ENCODE measurements around the gene USP15. TPM values are rescaled to one million over a fixed set of nuclear protein-coding genes. Genes with fewer than 3 reads are reported as not detected.

USP15 gene
- total and polyA plus RNA-seq, 2 experiments from 2014 or later, result 48.3 to 54.4 TPM

- no peak overlapping the region for H3K4me2 ChIP-seq (ENCODE audit: unreplicated experiment)
- no peaks in the 10 kb centered on the region for H4K20me1 ChIP-seq (ENCODE audit: insufficient read depth)
- H3K27ac ChIP-seq, result no peak overlapping the region
- DNase-seq, result no peak
- no peaks in the 10 kb centered on the region for H3K27me3 ChIP-seq (replicated peaks; ENCODE audit: insufficient read depth)
- H3K9me2 ChIP-seq (ENCODE audit: insufficient read depth), result peaks cover 5% of the 10 kb centered on the region; the same call in 1 of the 2 replicates
- H3K4me1 ChIP-seq (ENCODE audit: insufficient read depth), result no peaks in the 10 kb centered on the region
- WGBS, 2 experiments (ENCODE audit: low coverage in 1 of 2, low lambda C conversion rate in 2 of 2, missing lambda C conversion rate in 2 of 2), result 23 to 24% methylated on average over 2 of the region's 2 CpGs
- H3F3A ChIP-seq (ENCODE audit: insufficient read depth), result no peaks in the 10 kb centered on the region
- H3K9me3 ChIP-seq (ENCODE audit: low read depth), result no peaks in the 10 kb centered on the region
- H3K4me3 ChIP-seq, result no peak overlapping the region
- TF ChIP-seq EZH2 (IDR thresholded peaks at IDR 0.05; ENCODE audit: insufficient read depth, poor library complexity, severe bottlenecking), result no peak
- TF ChIP-seq EZH2phosphoT487 (IDR thresholded peaks at IDR 0.05; ENCODE audit: insufficient read depth, low read depth), result no peak
- no peak overlapping the region for H2AFZ ChIP-seq
- in situ Hi-C loops (cut with MboI), result no loop called here
- no peak overlapping the region for H3K9ac ChIP-seq
- H3K79me2 ChIP-seq (ENCODE audit: insufficient read depth), result no peaks in the 10 kb centered on the region
- H3K36me3 ChIP-seq (ENCODE audit: low read depth), result no peaks in the 10 kb centered on the region
These were observed 33.1 kb upstream of the USP15 start for GRCh38 chr12:62227091-62227490.

GRCh38 chr12:62230652-62231051 is 29.6 kb upstream of the USP15 start:
- Histone ChIP-seq H3K9me3 (ENCODE audit: low read depth) (no peaks in the 10 kb centered on the region), H3K79me2 (ENCODE audit: insufficient read depth) (no peaks in the 10 kb centered on the region), H3K4me2 (ENCODE audit: unreplicated experiment) (no peak overlapping the region), H3K9me2 (ENCODE audit: insufficient read depth) (peaks cover 5% of the 10 kb centered on the region; the same call in 1 of the 2 replicates), H3K9ac (no peak overlapping the region), H3K27me3 (replicated peaks; ENCODE audit: insufficient read depth) (no peaks in the 10 kb centered on the region), H4K20me1 (ENCODE audit: insufficient read depth) (no peaks in the 10 kb centered on the region), H3K4me1 (ENCODE audit: insufficient read depth) (no peaks in the 10 kb centered on the region), H3K4me3 (no peak overlapping the region), H3K36me3 (ENCODE audit: low read depth) (no peaks in the 10 kb centered on the region), H3F3A (ENCODE audit: insufficient read depth) (no peaks in the 10 kb centered on the region), H3K27ac (no peak overlapping the region), H2AFZ (no peak overlapping the region)
- in situ Hi-C loops (cut with MboI), result no loop called here
- WGBS, 2 experiments (ENCODE audit: low coverage in 1 of 2, low lambda C conversion rate in 2 of 2, missing lambda C conversion rate in 2 of 2), result 86 to 87% methylated on average over 2 of the region's 2 CpGs
- TF ChIP-seq EZH2phosphoT487 (IDR thresholded peaks at IDR 0.05; ENCODE audit: insufficient read depth, low read depth), result no peak
- no peak for TF ChIP-seq EZH2 (IDR thresholded peaks at IDR 0.05; ENCODE audit: insufficient read depth, poor library complexity, severe bottlenecking)
- DNase-seq, result no peak

- no peaks in the 10 kb centered on the region for H3K4me1 ChIP-seq (ENCODE audit: insufficient read depth)
- H3K9me2 ChIP-seq (ENCODE audit: insufficient read depth), result peaks cover 5% of the 10 kb centered on the region; the same call in 1 of the 2 replicates
- H3K27ac ChIP-seq, result no peak overlapping the region
- TF ChIP-seq EZH2 (IDR thresholded peaks at IDR 0.05; ENCODE audit: insufficient read depth, poor library complexity, severe bottlenecking), result no peak
- H3K36me3 ChIP-seq (ENCODE audit: low read depth), result no peaks in the 10 kb centered on the region
- no peaks in the 10 kb centered on the region for H3K9me3 ChIP-seq (ENCODE audit: low read depth)
- no peak for DNase-seq
- no peaks in the 10 kb centered on the region for H4K20me1 ChIP-seq (ENCODE audit: insufficient read depth)
- H3K9ac ChIP-seq, result no peak overlapping the region
- no peaks in the 10 kb centered on the region for H3K27me3 ChIP-seq (replicated peaks; ENCODE audit: insufficient read depth)
- H2AFZ ChIP-seq, result no peak overlapping the region
- no peaks in the 10 kb centered on the region for H3K79me2 ChIP-seq (ENCODE audit: insufficient read depth)
- no peaks in the 10 kb centered on the region for H3F3A ChIP-seq (ENCODE audit: insufficient read depth)
- WGBS, 2 experiments (ENCODE audit: low coverage in 1 of 2, low lambda C conversion rate in 2 of 2, missing lambda C conversion rate in 2 of 2), result 43 to 46% methylated on average over 3 of the region's 3 CpGs
- H3K4me3 ChIP-seq, result no peak overlapping the region
- H3K4me2 ChIP-seq (ENCODE audit: unreplicated experiment), result no peak overlapping the region
- in situ Hi-C loops (cut with MboI), result no loop called here
These were observed 28.0 kb upstream of the USP15 start for GRCh38 chr12:62232143-62232729.

GRCh38 chr12:62233805-62234204 is 26.4 kb upstream of the USP15 start:
- H3K4me1 ChIP-seq (ENCODE audit: insufficient read depth), result no peaks in the 10 kb centered on the region
- TF ChIP-seq EZH2 (IDR thresholded peaks at IDR 0.05; ENCODE audit: insufficient read depth, poor library complexity, severe bottlenecking) (no peak), EZH2phosphoT487 (IDR thresholded peaks at IDR 0.05; ENCODE audit: insufficient read depth, low read depth) (no peak)
- H3F3A ChIP-seq (ENCODE audit: insufficient read depth), result no peaks in the 10 kb centered on the region
- H3K4me3 ChIP-seq, result no peak overlapping the region
- H3K9me2 ChIP-seq (ENCODE audit: insufficient read depth), result peaks cover 5% of the 10 kb centered on the region; the same call in 1 of the 2 replicates
- DNase-seq, result no peak
- H3K4me2 ChIP-seq (ENCODE audit: unreplicated experiment), result no peak overlapping the region
- H4K20me1 ChIP-seq (ENCODE audit: insufficient read depth), result no peaks in the 10 kb centered on the region
- H3K27me3 ChIP-seq (replicated peaks; ENCODE audit: insufficient read depth), result no peaks in the 10 kb centered on the region
- no peak overlapping the region for H2AFZ ChIP-seq
- in situ Hi-C loops (cut with MboI), result no loop called here
- H3K9me3 ChIP-seq (ENCODE audit: low read depth), result no peaks in the 10 kb centered on the region
- H3K36me3 ChIP-seq (ENCODE audit: low read depth), result no peaks in the 10 kb centered on the region
- H3K79me2 ChIP-seq (ENCODE audit: insufficient read depth), result no peaks in the 10 kb centered on the region
- H3K27ac ChIP-seq, result no peak overlapping the region
- no peak overlapping the region for H3K9ac ChIP-seq
- WGBS, 2 experiments (ENCODE audit: low coverage in 1 of 2, low lambda C conversion rate in 2 of 2, missing lambda C conversion rate in 2 of 2), result 44 to 53% methylated on average over 2 of the region's 2 CpGs

GRCh38 chr12:62239571-62239970 is 20.6 kb upstream of the USP15 start:
- WGBS, 2 experiments (ENCODE audit: low coverage in 1 of 2, low lambda C conversion rate in 2 of 2, missing lambda C conversion rate in 2 of 2), result 84 to 87% methylated on average over 2 of the region's 2 CpGs

More at GRCh38 chr12:62239571-62239970, 20.6 kb upstream of the USP15 start:
- Histone ChIP-seq H3K27ac (no peak overlapping the region), H3K9ac (no peak overlapping the region), H3F3A (ENCODE audit: insufficient read depth) (no peaks in the 10 kb centered on the region), H3K4me1 (ENCODE audit: insufficient read depth) (no peaks in the 10 kb centered on the region), H3K36me3 (ENCODE audit: low read depth) (no peaks in the 10 kb centered on the region), H3K9me3 (ENCODE audit: low read depth) (no peaks in the 10 kb centered on the region), H4K20me1 (ENCODE audit: insufficient read depth) (no peaks in the 10 kb centered on the region), H3K4me3 (no peak overlapping the region), H3K79me2 (ENCODE audit: insufficient read depth) (no peaks in the 10 kb centered on the region), H2AFZ (no peak overlapping the region), H3K4me2 (ENCODE audit: unreplicated experiment) (no peak overlapping the region), H3K27me3 (replicated peaks; ENCODE audit: insufficient read depth) (no peaks in the 10 kb centered on the region), H3K9me2 (ENCODE audit: insufficient read depth) (no peaks in the 10 kb centered on the region)
- TF ChIP-seq EZH2 (IDR thresholded peaks at IDR 0.05; ENCODE audit: insufficient read depth, poor library complexity, severe bottlenecking), result no peak
- no peak for TF ChIP-seq EZH2phosphoT487 (IDR thresholded peaks at IDR 0.05; ENCODE audit: insufficient read depth, low read depth)
- no peak for DNase-seq
- in situ Hi-C loops (cut with MboI), result no loop called here
